HCT116 (cell line): ENCODE results near the gene PTPN2. TPM values are rescaled to one million over a fixed set of nuclear protein-coding genes. Genes with fewer than 3 reads are reported as not detected.

Experiments
- ATAC-seq: fragments of 200-7000 bp; cut with Tn5 transposase; 2 replicates; pipeline ENCODE4 v1.9.1; 2020; ENCODE audit warnings: mild to moderate bottlenecking, moderate library complexity
- BruUV-seq: library from RNA; stranded (reverse); fragments of 400-500 nt; replicated peaks from 2 replicates; lab custom pipeline; 2021; lab: Mats Ljungman, UMichigan
- CTCF ChIA-PET: fragments of 300-600 bp; sonication (Branson Sonifier 250); formaldehyde crosslinking; loops from one replicate; lab custom pipeline; 2021; ENCODE audit warnings: antibody characterized with exemption; lab: Charles Lee
- POLR2A ChIA-PET: fragments of 300-600, 350-600 bp; sonication (Branson Sonifier 250); formaldehyde crosslinking; loops from one replicate; lab custom pipeline; 2021; ENCODE audit warnings: antibody characterized with exemption; lab: Charles Lee
- RAD21 ChIA-PET, 2 experiments: fragments of 300-600 bp; sonication (Branson Sonifier 250); formaldehyde crosslinking; loops; one replicate each; lab custom pipeline; 2023; ENCODE audit warnings: low total read pairs in 2 of 2; ENCODE audit not compliant: uncharacterized antibody in 2 of 2, unreplicated experiment in 2 of 2, low non-redundant PET in 1 of 2; lab: Charles Lee
- DNase-seq: peaks from one replicate; pipeline ENCODE4 v3.0.0-alpha.2; 2010; ENCODE audit warnings: low read depth, low spot score
- H2AFZ ChIP-seq: fragments of 200-600 bp; shearing (Covaris generic), sonication (generic); 2 replicates; pipeline ENCODE4 v1.6.1; 2017; ENCODE audit warnings: low read depth, mixed run types, mixed read lengths, antibody characterized with exemption, low read length; ENCODE audit not compliant: poor library complexity, severe bottlenecking
- H3K27ac ChIP-seq: 2 replicates; pipeline ENCODE4 v1.5.1; 2012; ENCODE audit warnings: low read depth, low read length
- H3K27me3 ChIP-seq: fragments of 200-600 bp; sonication (generic); 2 replicates; pipeline ENCODE4 v1.6.1; 2016; ENCODE audit warnings: mixed run types, low read length, mixed read lengths; ENCODE audit not compliant: insufficient read depth
- H3K36me3 ChIP-seq, 2 experiments: fragments of 200-500 bp in 1 of 2; fragments of 200-600 bp in 1 of 2; sonication (Bioruptor generic) in 1 of 2; sonication (generic) in 1 of 2; 2 replicates each; pipeline versions ENCODE4 v1.5.1 to v1.6.1; 2014 to 2016; ENCODE audit warnings: low read length in 2 of 2, inconsistent platforms in 1 of 2, mixed read lengths in 1 of 2, mixed run types in 1 of 2; ENCODE audit not compliant: insufficient read depth in 2 of 2, control insufficient read depth in 1 of 2
- H3K4me1 ChIP-seq, 2 experiments: fragments of 200-600 bp in 1 of 2; sonication (generic) in 1 of 2; 2 replicates each; pipeline versions ENCODE4 v1.5.1 to v1.6.1; 2012 to 2017; ENCODE audit warnings: low read length in 2 of 2, inconsistent platforms in 1 of 2, mild to moderate bottlenecking in 1 of 2, mixed read lengths in 1 of 2, mixed run types in 1 of 2, moderate library complexity in 1 of 2; ENCODE audit not compliant: insufficient read depth in 2 of 2, control insufficient read depth in 1 of 2
- H3K4me2 ChIP-seq: fragments of 200-600 bp; sonication (generic); 2 replicates; pipeline ENCODE4 v1.6.1; 2017; ENCODE audit warnings: mixed run types, low read length, mixed read lengths
- H3K4me3 ChIP-seq, 2 experiments: fragments of 200-600 bp in 1 of 2; sonication (generic) in 1 of 2; replicated peaks in 1 of 2; 2 replicates each; pipeline ENCODE4 v1.5.1; 2011 to 2016; ENCODE audit warnings: low read length in 2 of 2, control low read depth in 1 of 2, low read depth in 1 of 2, mild to moderate bottlenecking in 1 of 2, mixed read lengths in 1 of 2, mixed run types in 1 of 2
- H3K79me2 ChIP-seq: fragments of 200-600 bp; sonication (generic); 2 replicates; pipeline ENCODE4 v1.6.1; 2017; ENCODE audit warnings: mild to moderate bottlenecking, mixed run types, low read length, moderate library complexity, mixed read lengths; ENCODE audit not compliant: insufficient read depth
- H3K9ac ChIP-seq: fragments of 200-600 bp; sonication (generic); 2 replicates; pipeline ENCODE4 v1.6.1; 2016; ENCODE audit warnings: low read length, mixed read lengths
- H3K9me2 ChIP-seq: fragments of 200-600 bp; sonication (generic), shearing (Covaris generic); 2 replicates; pipeline ENCODE4 v1.6.1; 2017; ENCODE audit warnings: mixed run types, mild to moderate bottlenecking, moderate library complexity; ENCODE audit not compliant: insufficient read depth
- H3K9me3 ChIP-seq, 2 experiments: fragments of 200-500 bp in 1 of 2; fragments of 200-600 bp in 1 of 2; sonication (Bioruptor generic) in 1 of 2; sonication (generic) in 1 of 2; 2 replicates each; pipeline ENCODE4 v1.6.1; 2014 to 2017; ENCODE audit warnings: low read length in 2 of 2, mixed read lengths in 2 of 2, inconsistent platforms in 1 of 2, low read depth in 1 of 2, mild to moderate bottlenecking in 1 of 2, mixed run types in 1 of 2, moderate library complexity in 1 of 2; ENCODE audit not compliant: control insufficient read depth in 1 of 2, insufficient read depth in 1 of 2
- H4K20me1 ChIP-seq: fragments of 200-600 bp; sonication (generic), shearing (Covaris generic); 2 replicates; pipeline ENCODE4 v1.6.1; 2017; ENCODE audit warnings: mixed run types, mild to moderate bottlenecking, moderate library complexity; ENCODE audit not compliant: insufficient read depth
- CBX3 ChIP-seq: IDR thresholded peaks from 2 replicates; pipeline ENCODE4 v1.6.1; 2012; ENCODE audit warnings: low read depth
- CEBPB ChIP-seq: IDR thresholded peaks from 2 replicates; pipeline ENCODE4 v1.6.1; 2012; ENCODE audit warnings: low read depth
- CTCF ChIP-seq, 3 experiments: fragments of 200-600 bp in 1 of 3; sonication (generic) in 1 of 3; IDR thresholded peaks in 2 of 3; conservative IDR thresholded peaks in 1 of 3; 2 replicates each; pipeline ENCODE4 v1.5.1; 2012 to 2017; ENCODE audit warnings: low read depth in 2 of 3, low read length in 2 of 3, antibody characterized with exemption in 1 of 3, borderline replicate concordance in 1 of 3, control low read depth in 1 of 3, mild to moderate bottlenecking in 1 of 3, mixed read lengths in 1 of 3, mixed run types in 1 of 3, moderate library complexity in 1 of 3; ENCODE audit not compliant: insufficient read depth in 1 of 3
- EGR1 ChIP-seq: IDR thresholded peaks from 2 replicates; pipeline ENCODE4 v1.6.1; 2012; ENCODE audit warnings: low read depth
- ELF1 ChIP-seq: IDR thresholded peaks from 2 replicates; pipeline ENCODE4 v1.6.1; 2012; ENCODE audit warnings: low read depth, borderline replicate concordance
- EZH2 ChIP-seq: fragments of 200-600 bp; sonication (generic); IDR thresholded peaks from 2 replicates; pipeline ENCODE4 v1.6.1; 2017; ENCODE audit warnings: antibody characterized with exemption, mixed run types
- EZH2phosphoT487 ChIP-seq: fragments of 200-600 bp; IDR thresholded peaks from 2 replicates; pipeline ENCODE4 v1.6.1; 2018; ENCODE audit warnings: antibody characterized with exemption, borderline replicate concordance
- FOSL1 ChIP-seq: IDR thresholded peaks from 2 replicates; pipeline ENCODE4 v1.6.1; 2012; ENCODE audit warnings: low read depth
- JUND ChIP-seq: IDR thresholded peaks from 2 replicates; pipeline ENCODE4 v1.6.1; 2012
- POLR2A ChIP-seq: IDR thresholded peaks from 2 replicates; pipeline ENCODE4 v1.7.0; 2011; ENCODE audit warnings: borderline replicate concordance; ENCODE audit not compliant: insufficient read depth, insufficient read length; ENCODE audit errors: extremely low read depth
- POLR2AphosphoS5 ChIP-seq: IDR thresholded peaks from 2 replicates; pipeline ENCODE4 v1.6.1; 2011; ENCODE audit warnings: mild to moderate bottlenecking, low read depth, low read length, moderate library complexity
- RAD21 ChIP-seq: IDR thresholded peaks from 2 replicates; pipeline ENCODE4 v1.6.1; 2012; ENCODE audit warnings: low read depth, mild to moderate bottlenecking
- REST ChIP-seq: IDR thresholded peaks from 2 replicates; pipeline ENCODE4 v1.6.1; 2012; ENCODE audit warnings: low read depth
- SIN3A ChIP-seq: IDR thresholded peaks from 2 replicates; pipeline ENCODE4 v1.6.1; 2012; ENCODE audit warnings: low read depth
- SP1 ChIP-seq: IDR thresholded peaks from 2 replicates; pipeline ENCODE4 v1.6.1; 2012; ENCODE audit warnings: low read depth
- TCF7L2 ChIP-seq: IDR thresholded peaks from 2 replicates; pipeline ENCODE4 v1.7.0; 2011; ENCODE audit warnings: borderline replicate concordance, inconsistent platforms; ENCODE audit not compliant: insufficient read depth, insufficient read length; ENCODE audit errors: extremely low read depth
- YY1 ChIP-seq: IDR thresholded peaks from 2 replicates; pipeline ENCODE4 v1.6.1; 2011; ENCODE audit warnings: low read length, low read depth, moderate library complexity, mild to moderate bottlenecking; ENCODE audit not compliant: insufficient replicate concordance; ENCODE audit errors: extremely low read depth
- ZBTB33 ChIP-seq: IDR thresholded peaks from 2 replicates; pipeline ENCODE4 v1.6.1; 2011; ENCODE audit warnings: mild to moderate bottlenecking, low read length, moderate library complexity; ENCODE audit not compliant: insufficient replicate concordance; ENCODE audit errors: extremely low read depth
- ZFX ChIP-seq: fragments of 450-650 bp; IDR thresholded peaks from 2 replicates; pipeline ENCODE4 v1.6.1; 2017
- ZNF274 ChIP-seq: fragments of 200-500 bp; sonication (Bioruptor generic); IDR thresholded peaks from 2 replicates; pipeline ENCODE4 v1.6.1; 2014; ENCODE audit warnings: mild to moderate bottlenecking, low read depth, low read length, inconsistent platforms
- intact Hi-C: fragments of 100-400 bp; cut with micrococcal nuclease; formaldehyde crosslinking; loops from 2 replicates; pipeline ENCODE4 v1.10.0; 2022
- total RNA-seq: library from RNA; stranded (reverse); gene quantifications from one replicate; pipeline ENCODE4 v1.2.1, GENCODE V29; 2021; ENCODE audit not compliant: unreplicated experiment

PTPN2 gene
- total RNA-seq, 1 experiment from 2014 or later, result 50.3 TPM

GRCh38 chr18:12924616-12925015 lies 40.6 kb upstream of the PTPN2 start:
- ChIA-PET RAD21 (no interaction called here), CTCF (interaction anchor here (1.3 kb wide), 1 partner anchor 10 kb away, joined by 3 read pairs; no protein-coding TSS in a partner anchor), POLR2A (no interaction called here)
- Histone ChIP-seq H3K27me3 (no peaks in the 10 kb centered on the region), H3K79me2 (no peaks in the 10 kb centered on the region), H3K4me3 (no peak overlapping the region), H3K9me2 (no peaks in the 10 kb centered on the region), H3K9me3 (no peaks in the 10 kb centered on the region), H3K4me1 (no peaks in the 10 kb centered on the region), H3K4me2 (no peak overlapping the region), H3K9ac (no peak overlapping the region), H3K36me3 (no peaks in the 10 kb centered on the region), H4K20me1 (no peaks in the 10 kb centered on the region), H2AFZ (no peak overlapping the region), H3K27ac (no peak overlapping the region)
- intact Hi-C loops, result no loop called here
- no peak for TF ChIP-seq ZBTB33
- TF ChIP-seq EZH2, result no peak
- TF ChIP-seq YY1, result no peak
- TF ChIP-seq ZFX, result no peak
- TF ChIP-seq RAD21, result no peak
- TF ChIP-seq EZH2phosphoT487, result no peak
- TF ChIP-seq EGR1, result no peak
- no peak for TF ChIP-seq CTCF (IDR thresholded peaks at IDR 0.05 in 2 of 3, conservative IDR thresholded peaks at IDR 0.05 in 1 of 3; ENCODE audit: borderline replicate concordance in 1 of 3, insufficient read depth in 1 of 3, low read depth in 2 of 3, low read length in 2 of 3)
- TF ChIP-seq POLR2AphosphoS5, result no peak
- no peak for TF ChIP-seq TCF7L2
- TF ChIP-seq ELF1, result no peak
- TF ChIP-seq CEBPB, result no peak
- no peak for TF ChIP-seq CBX3
- no peak for TF ChIP-seq POLR2A
- TF ChIP-seq SP1, result no peak
- no peak for TF ChIP-seq FOSL1
- TF ChIP-seq ZNF274, result no peak
- TF ChIP-seq REST, result no peak
- no peak for TF ChIP-seq JUND
- TF ChIP-seq SIN3A, result no peak
- DNase-seq (no peak), ATAC-seq (no peak)
- BruUV-seq, result no TSS peak
